ENCODE data around the gene NUCKS1.
A peak's percentile ranks its signal among the peaks of the same experiment; 100 is the strongest.

The NUCKS1 gene

DNA sequence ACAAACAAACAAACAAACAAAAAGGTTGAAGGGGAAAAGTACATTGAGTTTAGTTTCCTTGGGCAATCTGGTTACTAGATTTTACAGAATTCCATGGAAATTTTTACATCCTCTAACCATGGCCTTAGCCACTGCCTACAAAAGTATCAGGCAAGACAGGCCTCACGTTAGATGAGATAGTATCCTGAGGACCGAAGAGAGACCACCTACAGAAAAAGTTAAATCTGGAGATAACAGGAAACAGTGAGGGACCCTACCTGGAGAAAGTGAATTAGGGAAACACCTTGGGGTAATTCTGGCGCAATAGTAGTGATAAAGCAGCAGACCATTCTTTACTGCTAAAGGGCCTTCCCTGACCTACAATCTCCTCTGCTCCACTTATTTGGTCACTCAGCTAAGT lies 16.6 kb upstream of the NUCKS1 start:
- Histone ChIP-seq H3K9me3 (ENCODE audit: insufficient read depth, low read depth, low read length) (no peaks in the 10 kb centered on the region), H3K27ac (ENCODE audit: low read length) (no peak overlapping the region), H3K36me3 (ENCODE audit: insufficient read depth, low read depth, low read length) (no peaks in the 10 kb centered on the region), H3K27me3 (ENCODE audit: insufficient read depth, low read length) (no peaks in the 10 kb centered on the region), H3K9ac (ENCODE audit: low read depth, low read length) (no peak overlapping the region), H3K4me1 (ENCODE audit: insufficient read depth, low read length) (no peaks in the 10 kb centered on the region; the same call in none of the 2 replicates), H3K4me3 (ENCODE audit: low read length) (no peak overlapping the region)

DNA sequence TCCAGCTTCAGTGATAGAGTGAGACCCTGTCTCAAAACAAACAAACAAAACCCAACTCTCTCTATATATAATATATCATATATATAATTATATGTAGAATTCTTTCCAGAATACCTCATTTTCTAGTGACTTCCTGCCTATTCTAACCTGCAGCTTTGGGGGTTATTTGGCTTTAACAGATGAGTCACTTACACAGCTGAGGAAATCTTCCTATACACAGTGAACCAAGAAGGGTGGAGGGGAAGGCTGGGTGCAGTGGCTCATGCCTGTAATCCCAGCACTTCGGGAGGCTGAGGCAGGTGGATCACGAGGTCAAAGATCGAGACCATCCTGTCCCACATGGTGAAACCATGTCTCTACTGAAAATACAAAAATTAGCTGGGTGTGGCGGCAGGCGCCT lies 16.1 kb upstream of the NUCKS1 start:
- H3K4me1 ChIP-seq (ENCODE audit: insufficient read depth, low read length): no peaks in the 10 kb centered on the region; the same call in none of the 2 replicates

DNA sequence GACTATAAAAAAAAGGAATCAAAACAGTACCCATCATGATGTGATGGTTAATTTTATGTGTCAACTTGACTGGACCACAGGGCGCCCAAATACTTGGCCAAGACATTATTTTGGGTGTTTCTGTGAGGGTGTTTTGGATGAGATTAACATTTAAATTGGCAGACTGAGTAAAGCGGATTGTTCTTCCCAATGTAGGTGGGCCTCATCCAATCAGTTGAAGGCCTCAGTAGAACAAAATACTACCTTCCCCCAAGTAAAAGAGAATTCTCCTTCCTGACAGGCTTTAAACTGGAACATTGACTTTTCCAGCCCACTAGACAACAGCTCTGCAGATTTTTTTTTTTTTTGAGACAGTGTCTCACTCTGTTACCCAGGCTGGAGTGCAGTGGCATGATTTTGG lies 14.6 kb upstream of the NUCKS1 start:
- Histone ChIP-seq H3K27ac (ENCODE audit: low read length) (no peak overlapping the region), H3K4me1 (ENCODE audit: insufficient read depth, low read length) (no peaks in the 10 kb centered on the region; the same call in 1 of the 2 replicates), H3K4me3 (ENCODE audit: low read length) (no peak overlapping the region), H3K9me3 (ENCODE audit: insufficient read depth, low read depth, low read length) (no peaks in the 10 kb centered on the region), H3K9ac (ENCODE audit: low read depth, low read length) (no peak overlapping the region), H3K36me3 (ENCODE audit: insufficient read depth, low read depth, low read length) (no peaks in the 10 kb centered on the region), H3K27me3 (ENCODE audit: insufficient read depth, low read length) (no peaks in the 10 kb centered on the region)

More for the DNA sequence above, 16.1 kb upstream of the NUCKS1 start:
- Histone ChIP-seq H3K27me3 (ENCODE audit: insufficient read depth, low read length) (no peaks in the 10 kb centered on the region), H3K27ac (ENCODE audit: low read length) (no peak overlapping the region), H3K36me3 (ENCODE audit: insufficient read depth, low read depth, low read length) (no peaks in the 10 kb centered on the region), H3K9ac (ENCODE audit: low read depth, low read length) (no peak overlapping the region), H3K9me3 (ENCODE audit: insufficient read depth, low read depth, low read length) (no peaks in the 10 kb centered on the region), H3K4me3 (ENCODE audit: low read length) (no peak overlapping the region)

DNA sequence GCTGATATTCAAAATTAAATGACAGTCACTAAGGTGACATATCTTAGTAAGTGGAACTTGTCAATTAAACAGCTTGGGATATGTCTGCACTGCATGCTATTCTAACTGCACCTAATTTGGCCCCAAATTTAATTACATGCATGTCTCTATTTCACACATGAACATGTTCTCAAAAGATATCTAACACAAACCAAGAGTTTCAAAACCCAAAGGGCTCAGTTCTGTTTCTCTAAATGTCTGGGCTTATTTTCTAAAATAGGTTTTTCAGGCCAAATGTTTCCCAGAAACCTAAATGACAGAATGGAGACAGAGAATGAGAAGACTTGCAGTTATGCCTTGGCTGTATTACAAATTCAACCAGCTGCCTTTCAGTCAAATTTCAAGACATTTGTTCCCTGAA lies 14.0 kb upstream of the NUCKS1 start:
- Histone ChIP-seq H3K9ac (ENCODE audit: low read depth, low read length) (no peak overlapping the region), H3K4me1 (ENCODE audit: insufficient read depth, low read length) (no peaks in the 10 kb centered on the region; the same call in 1 of the 2 replicates), H3K27ac (ENCODE audit: low read length) (no peak overlapping the region), H3K4me3 (ENCODE audit: low read length) (no peak overlapping the region), H3K36me3 (ENCODE audit: insufficient read depth, low read depth, low read length) (no peaks in the 10 kb centered on the region), H3K27me3 (ENCODE audit: insufficient read depth, low read length) (no peaks in the 10 kb centered on the region), H3K9me3 (ENCODE audit: insufficient read depth, low read depth, low read length) (no peaks in the 10 kb centered on the region)

DNA sequence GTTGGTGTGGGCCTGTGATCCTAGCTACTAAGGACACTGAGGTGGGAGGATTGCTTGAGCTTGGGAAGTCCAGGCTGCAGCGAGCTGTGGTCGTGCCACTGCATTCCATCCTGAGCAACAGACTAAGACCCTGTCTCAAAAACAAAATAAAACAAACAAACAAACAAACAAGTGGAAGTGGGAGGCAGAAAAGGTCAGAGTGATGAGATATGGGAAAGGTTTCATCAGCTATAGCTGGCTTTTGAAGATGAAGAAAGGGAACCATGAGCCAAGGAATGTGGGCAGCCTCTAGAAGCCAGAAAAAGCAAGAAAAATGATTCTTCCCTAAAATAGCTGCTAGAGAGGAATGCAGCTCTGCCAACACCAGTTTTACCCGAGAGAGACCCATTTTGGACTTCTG lies 10.6 kb upstream of the NUCKS1 start:
- H3K4me1 ChIP-seq (ENCODE audit: insufficient read depth, low read length): no peaks in the 10 kb centered on the region
- H3K27ac ChIP-seq (ENCODE audit: low read length): no peak overlapping the region
- no peaks in the 10 kb centered on the region for H3K9me3 ChIP-seq (ENCODE audit: insufficient read depth, low read depth, low read length)
- 0 out of 2 replicates have a peak, but pooled peaks cover 1% of the 10 kb centered on the region for H3K27me3 ChIP-seq (ENCODE audit: insufficient read depth, low read length)
- H3K9ac ChIP-seq (ENCODE audit: low read depth, low read length): no peak overlapping the region
- H3K36me3 ChIP-seq (ENCODE audit: insufficient read depth, low read depth, low read length): no peaks in the 10 kb centered on the region
- H3K4me3 ChIP-seq (ENCODE audit: low read length): no peak overlapping the region

DNA sequence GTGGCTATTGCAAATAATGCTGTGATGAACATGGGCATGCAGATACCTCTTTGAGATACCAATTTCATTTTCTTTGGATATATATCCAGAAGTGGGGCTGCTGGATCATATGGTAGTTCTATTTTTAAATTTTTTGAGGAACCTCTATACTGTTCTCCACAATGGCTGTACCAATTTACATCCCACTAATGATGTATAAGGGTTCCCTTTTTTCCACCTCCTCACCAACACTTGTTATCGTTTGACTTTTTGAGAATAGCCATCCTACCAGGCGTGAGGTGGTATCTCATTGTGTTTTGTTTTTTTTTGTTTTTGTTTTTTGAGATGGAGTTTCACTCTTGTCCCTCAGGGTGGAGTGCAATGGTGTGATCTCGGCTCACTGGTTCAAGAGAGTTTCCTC lies 6.6 kb upstream of the NUCKS1 start:
- no peak overlapping the region for H3K27ac ChIP-seq (ENCODE audit: low read length)
- no peaks in the 10 kb centered on the region for H3K4me1 ChIP-seq (ENCODE audit: insufficient read depth, low read length)
- H3K9me3 ChIP-seq (ENCODE audit: insufficient read depth, low read depth, low read length): no peaks in the 10 kb centered on the region
- no peaks in the 10 kb centered on the region for H3K36me3 ChIP-seq (ENCODE audit: insufficient read depth, low read depth, low read length)
- H3K9ac ChIP-seq (ENCODE audit: low read depth, low read length): no peak overlapping the region
- 0 out of 2 replicates have a peak, but pooled peaks cover 9% of the 10 kb centered on the region for H3K27me3 ChIP-seq (ENCODE audit: insufficient read depth, low read length)
- H3K4me3 ChIP-seq (ENCODE audit: low read length): no peak overlapping the region

DNA sequence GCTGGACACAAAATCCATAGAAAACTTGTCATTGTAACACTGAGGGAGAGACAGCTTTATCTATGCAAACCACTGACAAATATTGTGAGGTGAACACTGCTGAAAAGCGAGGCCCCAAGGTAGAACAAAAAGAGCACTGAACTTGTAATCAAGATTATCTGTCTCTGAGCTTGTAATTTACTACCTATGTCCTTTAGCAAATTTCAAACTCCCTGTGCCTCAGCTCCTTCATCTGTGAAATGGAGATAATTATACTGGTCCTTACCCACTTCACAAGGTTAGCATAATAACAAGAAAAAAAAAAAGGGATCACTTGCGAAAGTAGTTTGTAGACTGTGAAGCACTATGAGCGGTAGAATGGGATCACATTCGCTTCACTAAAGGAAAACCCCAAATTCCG lies 4.9 kb upstream of the NUCKS1 start:
- Histone ChIP-seq H3K4me1 (ENCODE audit: insufficient read depth, low read length) (no peaks in the 10 kb centered on the region; the same call in 1 of the 2 replicates), H3K9me3 (ENCODE audit: insufficient read depth, low read depth, low read length) (no peaks in the 10 kb centered on the region), H3K9ac (ENCODE audit: low read depth, low read length) (no peak overlapping the region; the same call in 1 of the 2 replicates), H3K27ac (ENCODE audit: low read length) (no peak overlapping the region), H3K27me3 (ENCODE audit: insufficient read depth, low read length) (0 out of 2 replicates have a peak, but pooled peaks cover 9% of the 10 kb centered on the region), H3K4me3 (ENCODE audit: low read length) (no peak overlapping the region), H3K36me3 (ENCODE audit: insufficient read depth, low read depth, low read length) (no peaks in the 10 kb centered on the region)

DNA sequence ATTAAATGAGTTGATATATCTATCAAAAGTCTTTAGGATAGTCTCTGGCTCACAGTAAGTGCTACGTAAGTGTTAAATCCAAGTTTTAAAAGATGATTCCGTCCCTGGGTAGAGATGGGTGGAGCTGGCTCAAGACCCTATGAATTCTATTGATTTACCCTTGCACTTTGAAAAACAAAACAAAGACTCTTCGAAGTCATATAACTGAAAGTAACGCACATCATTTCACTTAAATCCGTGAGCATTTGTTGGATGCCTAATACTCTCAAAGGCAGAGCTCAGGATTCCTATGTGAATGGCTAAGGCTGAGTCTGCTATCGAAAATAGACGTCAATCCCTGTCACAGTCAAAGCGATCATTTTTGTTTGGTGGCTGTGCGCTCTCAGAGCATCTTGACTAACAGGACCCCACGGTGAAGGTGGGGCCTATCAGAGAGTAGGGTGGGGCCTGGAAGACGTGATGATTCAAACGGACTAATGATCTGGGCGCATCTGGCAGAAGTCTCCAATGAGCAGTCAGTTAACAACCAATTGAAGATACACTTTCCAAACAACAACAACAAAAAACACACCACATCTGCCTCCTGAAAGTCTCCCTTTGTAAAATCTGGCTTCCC lies 1.2 kb upstream of the NUCKS1 start:
- Histone ChIP-seq H3K4me1 (ENCODE audit: insufficient read depth, low read length) (peaks cover 18% of the 10 kb centered on the region; the same call in 1 of the 2 replicates), H3K27me3 (ENCODE audit: insufficient read depth, low read length) (0 out of 2 replicates have a peak, but pooled peaks cover 9% of the 10 kb centered on the region), H3K9ac (ENCODE audit: low read depth, low read length) (peak overlapping the region; percentile 88; the same call in 1 of the 2 replicates), H3K36me3 (ENCODE audit: insufficient read depth, low read depth, low read length) (peaks cover 20% of the 10 kb centered on the region), H3K4me3 (ENCODE audit: low read length) (peak overlapping the region; percentile 96; the same call in 1 of the 2 replicates), H3K9me3 (ENCODE audit: insufficient read depth, low read depth, low read length) (no peaks in the 10 kb centered on the region), H3K27ac (ENCODE audit: low read length) (no peak overlapping the region)

DNA sequence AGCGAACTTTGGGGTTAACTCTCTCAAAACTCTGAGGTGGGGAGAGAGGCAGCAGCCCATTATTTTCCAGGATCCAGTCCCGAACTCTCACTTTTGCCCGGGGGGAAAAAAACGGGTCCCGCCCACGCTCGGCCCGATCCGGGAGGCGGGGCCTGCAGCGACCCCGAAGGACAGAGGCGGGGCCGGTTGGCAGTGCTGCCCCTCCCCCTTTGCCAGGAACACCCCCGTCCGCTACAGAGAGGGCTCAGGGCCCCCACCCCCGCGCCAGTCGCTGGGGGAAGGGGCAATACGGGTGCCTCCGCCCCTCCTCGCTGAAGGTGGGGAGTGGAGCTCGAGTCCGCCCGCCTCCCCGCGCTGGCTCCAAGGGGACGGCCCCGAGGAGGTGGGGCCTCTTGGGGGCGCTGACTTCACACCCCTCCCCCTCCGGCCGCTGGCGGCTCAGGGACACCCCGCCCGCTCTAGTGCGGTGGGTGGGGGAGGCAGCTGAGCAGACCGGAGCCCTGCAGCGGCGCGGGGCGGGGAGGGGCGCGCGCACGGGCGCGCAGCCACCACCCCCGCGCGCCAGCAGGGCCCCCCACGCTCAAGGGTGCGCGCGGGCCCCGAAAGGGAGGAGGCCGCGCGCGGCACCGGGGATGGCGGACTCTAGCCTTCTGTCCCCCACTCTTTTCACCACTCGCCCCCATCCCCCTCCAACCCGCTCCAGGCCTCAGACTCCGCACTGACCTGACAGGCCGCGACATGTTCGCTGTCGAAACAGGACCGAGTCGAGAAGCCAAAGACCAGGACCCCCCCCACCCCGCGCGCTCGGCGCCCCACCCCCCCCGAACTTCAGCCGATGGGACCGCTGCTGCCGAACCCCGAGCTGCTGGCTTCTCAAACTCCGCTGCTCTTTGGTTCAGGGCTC lies 496 bp downstream of the NUCKS1 start:
- H3K27ac ChIP-seq (ENCODE audit: low read length): peak overlapping the region; percentile 83
- no peaks in the 10 kb centered on the region for H3K9me3 ChIP-seq (ENCODE audit: insufficient read depth, low read depth, low read length)
- peaks cover 21% of the 10 kb centered on the region; the same call in 1 of the 2 replicates for H3K4me1 ChIP-seq (ENCODE audit: insufficient read depth, low read length)
- 0 out of 2 replicates have a peak, but pooled peaks cover 5% of the 10 kb centered on the region for H3K27me3 ChIP-seq (ENCODE audit: insufficient read depth, low read length)
- H3K4me3 ChIP-seq (ENCODE audit: low read length): peak overlapping the region; percentile 96
- peaks cover 25% of the 10 kb centered on the region for H3K36me3 ChIP-seq (ENCODE audit: insufficient read depth, low read depth, low read length)
- H3K9ac ChIP-seq (ENCODE audit: low read depth, low read length): peak overlapping the region; percentile 88

DNA sequence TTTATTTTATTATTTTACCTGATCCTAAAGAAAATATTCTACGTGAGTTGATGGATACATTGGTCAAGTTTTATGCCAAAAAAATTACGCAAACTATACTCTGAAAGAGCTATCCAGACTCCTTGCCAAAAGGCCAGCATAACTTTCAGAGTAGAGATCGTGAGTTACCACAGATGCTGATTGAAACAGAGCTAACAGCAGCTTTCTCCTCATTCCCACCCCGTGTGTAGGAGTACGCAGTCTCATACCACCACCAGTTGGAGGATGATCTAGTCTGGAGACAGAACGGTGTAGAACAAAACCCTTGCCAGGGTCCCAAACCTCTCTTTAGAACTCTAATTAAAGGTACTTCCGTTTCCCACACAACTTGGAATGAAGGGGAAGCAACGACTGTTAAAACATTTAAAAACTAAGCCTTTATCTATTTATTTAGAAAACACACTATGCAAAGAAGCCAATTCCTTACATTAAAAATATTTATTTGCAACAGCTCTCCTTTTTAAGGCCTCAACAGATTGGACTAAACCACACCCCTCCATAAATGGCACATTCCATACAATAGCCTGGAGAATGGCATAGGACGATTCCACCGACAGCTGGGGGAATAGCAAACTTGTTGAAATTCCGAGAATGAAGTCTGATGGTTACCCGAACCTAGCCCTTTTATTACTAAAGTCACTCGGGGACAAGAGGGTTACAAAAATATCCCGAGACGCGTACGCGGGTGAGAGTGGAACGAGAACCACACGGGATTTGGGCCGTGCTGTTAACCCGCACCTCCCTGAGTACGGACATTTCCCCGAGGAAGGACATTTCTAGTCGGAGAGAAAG lies 1.4 kb downstream of the NUCKS1 start:
- Histone ChIP-seq H3K27ac (ENCODE audit: low read length) (no peak overlapping the region), H3K27me3 (ENCODE audit: insufficient read depth, low read length) (no peaks in the 10 kb centered on the region), H3K9me3 (ENCODE audit: insufficient read depth, low read depth, low read length) (no peaks in the 10 kb centered on the region), H3K4me3 (ENCODE audit: low read length) (peak overlapping the region; percentile 96), H3K4me1 (ENCODE audit: insufficient read depth, low read length) (peaks cover 29% of the 10 kb centered on the region), H3K9ac (ENCODE audit: low read depth, low read length) (peak overlapping the region; percentile 88), H3K36me3 (ENCODE audit: insufficient read depth, low read depth, low read length) (peaks cover 25% of the 10 kb centered on the region)

DNA sequence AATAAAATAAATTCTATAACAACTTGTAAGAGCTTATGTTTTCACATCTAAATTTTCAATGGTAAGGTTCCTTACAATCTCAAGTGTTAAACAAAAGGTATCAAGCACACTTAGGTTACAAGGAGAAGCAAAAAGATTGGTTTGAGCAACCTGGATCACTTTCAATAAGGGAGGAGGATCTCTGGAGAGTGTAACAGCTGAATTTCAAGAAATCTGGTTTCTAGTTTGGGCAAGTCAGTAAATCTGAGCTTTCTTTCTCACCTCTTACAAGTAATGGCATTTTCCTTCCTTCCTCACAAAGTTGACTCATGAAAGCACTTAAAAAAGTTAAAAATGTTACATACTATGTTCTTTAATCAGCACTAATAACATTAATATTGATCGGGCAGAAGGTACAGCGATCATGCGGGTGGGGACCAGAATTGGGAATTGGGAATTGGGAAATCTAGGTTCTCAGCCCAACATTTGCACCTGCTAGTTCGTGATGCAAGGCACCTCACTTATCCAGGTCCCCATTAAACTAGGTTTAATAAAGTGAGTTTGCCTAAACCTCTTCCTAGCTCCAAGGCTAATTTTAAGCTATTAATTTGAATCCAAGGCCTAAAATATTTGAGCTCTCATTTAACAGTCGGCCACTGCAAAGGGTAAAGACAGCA lies 3.1 kb downstream of the NUCKS1 start:
- H3K9me3 ChIP-seq (ENCODE audit: insufficient read depth, low read depth, low read length): no peaks in the 10 kb centered on the region
- peaks cover 32% of the 10 kb centered on the region for H3K36me3 ChIP-seq (ENCODE audit: insufficient read depth, low read depth, low read length)
- H3K4me3 ChIP-seq (ENCODE audit: low read length): peak overlapping the region; percentile 96
- H3K9ac ChIP-seq (ENCODE audit: low read depth, low read length): peak overlapping the region; percentile 8; the same call in 1 of the 2 replicates
- no peaks in the 10 kb centered on the region for H3K27me3 ChIP-seq (ENCODE audit: insufficient read depth, low read length)
- H3K4me1 ChIP-seq (ENCODE audit: insufficient read depth, low read length): peaks cover 38% of the 10 kb centered on the region
- H3K27ac ChIP-seq (ENCODE audit: low read length): no peak overlapping the region

All from iPS-20b (cell line).